ENCODE results near the gene MAP3K20.

- TF ChIP-seq POLR2A (IDR thresholded peaks at IDR 0.05) (no peak), CTCF (IDR thresholded peaks at IDR 0.05) (no peak)
Observed at GRCh38 chr2:173045181-173045580, 30.5 kb upstream of the MAP3K20 start.
